Upper lobe of left lung (tissue), 4 donors: ENCODE results near the gene GATAD1.
"Not testable (repeated sequence)": the region's sequence is repeated elsewhere in the genome, so short reads cannot be mapped to it uniquely, and the experiment has no call there.

Experiments used
- EP300 ChIP-seq, 4 donors: sonication (generic); formaldehyde crosslinking; IDR thresholded peaks; one replicate each; pipeline ENCODE4 v1.5.1; 2017; ENCODE audit warnings: antibody characterized with exemption in 4 of 4, control low read depth in 2 of 4
- POLR2A ChIP-seq, 4 donors: fragments of 450-650 bp; IDR thresholded peaks; one replicate each; pipeline ENCODE4 v1.5.1; 2016 to 2017; ENCODE audit warnings: antibody characterized with exemption in 4 of 4, mild to moderate bottlenecking in 2 of 4
- POLR2AphosphoS5 ChIP-seq, 2 donors: sonication (generic); formaldehyde crosslinking; IDR thresholded peaks; one replicate each; pipeline ENCODE4 v1.5.1; 2017; ENCODE audit warnings: antibody characterized with exemption in 2 of 2
- TF ChIP-seq, protein P1 (sequence below), 6 experiments: fragments of 450-650 bp in 4 of 6; fragments of 200-600 bp in 2 of 6; sonication (generic) in 2 of 6; IDR thresholded peaks; one replicate each; pipeline ENCODE4 v1.5.1; 2016 to 2019; ENCODE audit warnings: antibody characterized with exemption in 6 of 6

GRCh38 chr7:92410162-92410561 lies 37.1 kb upstream of the GATAD1 start:
- TF ChIP-seq POLR2A, POLR2AphosphoS5, EP300 (IDR thresholded peaks at IDR 0.05): not testable (repeated sequence)
- TF ChIP-seq, protein P1, sequence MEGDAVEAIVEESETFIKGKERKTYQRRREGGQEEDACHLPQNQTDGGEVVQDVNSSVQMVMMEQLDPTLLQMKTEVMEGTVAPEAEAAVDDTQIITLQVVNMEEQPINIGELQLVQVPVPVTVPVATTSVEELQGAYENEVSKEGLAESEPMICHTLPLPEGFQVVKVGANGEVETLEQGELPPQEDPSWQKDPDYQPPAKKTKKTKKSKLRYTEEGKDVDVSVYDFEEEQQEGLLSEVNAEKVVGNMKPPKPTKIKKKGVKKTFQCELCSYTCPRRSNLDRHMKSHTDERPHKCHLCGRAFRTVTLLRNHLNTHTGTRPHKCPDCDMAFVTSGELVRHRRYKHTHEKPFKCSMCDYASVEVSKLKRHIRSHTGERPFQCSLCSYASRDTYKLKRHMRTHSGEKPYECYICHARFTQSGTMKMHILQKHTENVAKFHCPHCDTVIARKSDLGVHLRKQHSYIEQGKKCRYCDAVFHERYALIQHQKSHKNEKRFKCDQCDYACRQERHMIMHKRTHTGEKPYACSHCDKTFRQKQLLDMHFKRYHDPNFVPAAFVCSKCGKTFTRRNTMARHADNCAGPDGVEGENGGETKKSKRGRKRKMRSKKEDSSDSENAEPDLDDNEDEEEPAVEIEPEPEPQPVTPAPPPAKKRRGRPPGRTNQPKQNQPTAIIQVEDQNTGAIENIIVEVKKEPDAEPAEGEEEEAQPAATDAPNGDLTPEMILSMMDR (IDR thresholded peaks at IDR 0.05): not testable (repeated sequence)
